IMR-90 (cell line): ENCODE data around the gene KCNJ1.

ENCODE experiments used
- RAD21 ChIP-seq: IDR thresholded peaks from 2 replicates; pipeline ENCODE4 v1.6.1; 2012; ENCODE audit warnings: low read length, improper control_type of control experiment
- TF ChIP-seq, protein P1 (sequence below): conservative IDR thresholded peaks from 2 replicates; pipeline ENCODE4 v1.5.1; 2012; ENCODE audit warnings: mild to moderate bottlenecking, low read depth, low read length, improper control_type of control experiment

DNA sequence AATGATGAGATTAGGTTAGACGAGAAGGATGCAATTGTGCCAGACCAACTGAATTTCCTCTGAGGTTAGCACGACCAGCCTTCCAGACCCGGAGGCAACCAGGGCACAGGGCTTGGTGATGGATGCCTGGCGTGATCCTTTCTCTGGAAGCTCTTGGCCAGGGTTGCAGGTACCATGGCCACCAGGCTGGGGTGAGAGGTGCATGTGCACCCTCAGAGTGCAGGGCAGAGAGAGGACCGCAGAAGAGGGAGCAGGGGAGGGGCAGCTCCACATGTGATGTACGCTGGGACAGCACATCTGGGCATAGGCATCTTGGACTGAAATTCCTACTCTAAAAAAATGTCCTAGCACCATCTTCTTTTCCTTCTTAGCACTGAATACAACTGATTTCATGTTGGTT lies 10.9 kb downstream of the KCNJ1 start:
- no peak for TF ChIP-seq RAD21
- TF ChIP-seq, protein P1, sequence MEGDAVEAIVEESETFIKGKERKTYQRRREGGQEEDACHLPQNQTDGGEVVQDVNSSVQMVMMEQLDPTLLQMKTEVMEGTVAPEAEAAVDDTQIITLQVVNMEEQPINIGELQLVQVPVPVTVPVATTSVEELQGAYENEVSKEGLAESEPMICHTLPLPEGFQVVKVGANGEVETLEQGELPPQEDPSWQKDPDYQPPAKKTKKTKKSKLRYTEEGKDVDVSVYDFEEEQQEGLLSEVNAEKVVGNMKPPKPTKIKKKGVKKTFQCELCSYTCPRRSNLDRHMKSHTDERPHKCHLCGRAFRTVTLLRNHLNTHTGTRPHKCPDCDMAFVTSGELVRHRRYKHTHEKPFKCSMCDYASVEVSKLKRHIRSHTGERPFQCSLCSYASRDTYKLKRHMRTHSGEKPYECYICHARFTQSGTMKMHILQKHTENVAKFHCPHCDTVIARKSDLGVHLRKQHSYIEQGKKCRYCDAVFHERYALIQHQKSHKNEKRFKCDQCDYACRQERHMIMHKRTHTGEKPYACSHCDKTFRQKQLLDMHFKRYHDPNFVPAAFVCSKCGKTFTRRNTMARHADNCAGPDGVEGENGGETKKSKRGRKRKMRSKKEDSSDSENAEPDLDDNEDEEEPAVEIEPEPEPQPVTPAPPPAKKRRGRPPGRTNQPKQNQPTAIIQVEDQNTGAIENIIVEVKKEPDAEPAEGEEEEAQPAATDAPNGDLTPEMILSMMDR: no peak
